Activated CD4-positive, alpha-beta T cell treated with anti-CD3 and anti-CD28 coated beads, Interleukin-10, Interleukin-2, amounts not matched to agents 100 ng/mL and 50 ng/mL, durations not matched to agents 16 hours and 8 hours (primary cell): ENCODE data around the gene SPECC1L.
"Not testable (repeated sequence)": the region's sequence is repeated elsewhere in the genome, so short reads cannot be mapped to it uniquely, and the experiment has no call there.

Experiments used
- DNase-seq: peaks from one replicate; pipeline ENCODE4 v3.0.0-alpha.2; 2020

SPECC1L gene, protein sequence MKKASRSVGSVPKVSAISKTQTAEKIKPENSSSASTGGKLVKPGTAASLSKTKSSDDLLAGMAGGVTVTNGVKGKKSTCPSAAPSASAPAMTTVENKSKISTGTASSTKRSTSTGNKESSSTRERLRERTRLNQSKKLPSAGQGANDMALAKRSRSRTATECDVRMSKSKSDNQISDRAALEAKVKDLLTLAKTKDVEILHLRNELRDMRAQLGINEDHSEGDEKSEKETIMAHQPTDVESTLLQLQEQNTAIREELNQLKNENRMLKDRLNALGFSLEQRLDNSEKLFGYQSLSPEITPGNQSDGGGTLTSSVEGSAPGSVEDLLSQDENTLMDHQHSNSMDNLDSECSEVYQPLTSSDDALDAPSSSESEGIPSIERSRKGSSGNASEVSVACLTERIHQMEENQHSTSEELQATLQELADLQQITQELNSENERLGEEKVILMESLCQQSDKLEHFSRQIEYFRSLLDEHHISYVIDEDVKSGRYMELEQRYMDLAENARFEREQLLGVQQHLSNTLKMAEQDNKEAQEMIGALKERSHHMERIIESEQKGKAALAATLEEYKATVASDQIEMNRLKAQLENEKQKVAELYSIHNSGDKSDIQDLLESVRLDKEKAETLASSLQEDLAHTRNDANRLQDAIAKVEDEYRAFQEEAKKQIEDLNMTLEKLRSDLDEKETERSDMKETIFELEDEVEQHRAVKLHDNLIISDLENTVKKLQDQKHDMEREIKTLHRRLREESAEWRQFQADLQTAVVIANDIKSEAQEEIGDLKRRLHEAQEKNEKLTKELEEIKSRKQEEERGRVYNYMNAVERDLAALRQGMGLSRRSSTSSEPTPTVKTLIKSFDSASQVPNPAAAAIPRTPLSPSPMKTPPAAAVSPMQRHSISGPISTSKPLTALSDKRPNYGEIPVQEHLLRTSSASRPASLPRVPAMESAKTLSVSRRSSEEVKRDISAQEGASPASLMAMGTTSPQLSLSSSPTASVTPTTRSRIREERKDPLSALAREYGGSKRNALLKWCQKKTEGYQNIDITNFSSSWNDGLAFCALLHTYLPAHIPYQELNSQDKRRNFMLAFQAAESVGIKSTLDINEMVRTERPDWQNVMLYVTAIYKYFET

DNA sequence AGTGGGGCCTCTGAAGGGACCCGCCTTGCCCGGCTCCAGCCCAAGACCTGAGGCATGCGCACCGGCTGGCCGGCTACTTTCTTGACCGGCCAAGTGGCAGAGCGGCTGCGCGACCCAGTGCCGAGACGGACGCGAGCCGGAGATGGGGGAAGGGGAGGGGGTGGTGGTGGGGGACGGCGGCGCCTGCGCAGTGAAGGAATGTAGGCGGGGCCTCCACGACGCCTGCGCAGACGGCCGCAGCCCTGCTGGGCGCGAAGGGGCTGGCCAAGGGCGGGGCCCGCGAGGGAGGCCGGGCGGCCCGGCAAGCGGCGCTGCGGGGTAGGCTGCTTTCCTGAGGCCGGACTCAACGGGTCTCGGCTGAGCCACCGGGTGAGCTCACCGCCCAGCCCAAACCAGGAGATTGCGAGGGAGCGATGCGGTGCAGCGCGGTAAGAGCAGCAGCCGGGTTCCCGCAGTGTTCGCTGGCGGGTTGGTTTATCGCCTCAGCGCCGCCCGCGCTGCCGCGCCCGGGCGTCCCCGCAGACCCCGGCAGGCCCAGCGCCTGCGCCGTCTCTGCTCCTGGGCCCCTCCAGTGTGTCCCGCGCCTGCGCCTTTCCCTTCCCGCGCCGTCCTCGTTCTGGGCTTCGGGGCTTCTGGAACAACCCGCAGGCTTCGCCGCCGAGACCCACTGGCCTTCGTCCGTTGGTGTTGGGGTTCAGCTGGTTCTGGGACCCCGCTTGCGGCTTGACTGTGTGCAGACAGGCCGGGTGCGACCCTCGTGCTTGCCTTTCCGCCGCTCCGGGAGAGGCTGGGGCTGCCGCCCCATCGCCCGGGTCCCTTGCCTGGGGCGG is at the start of gene SPECC1L:
TSS of gene SPECC1L (plus strand) at position 276 of the 830 bp plus-strand sequence. CDS start 31,401 bp downstream, outside the sequence.
- peak; percentile 95 for DNase-seq

DNA sequence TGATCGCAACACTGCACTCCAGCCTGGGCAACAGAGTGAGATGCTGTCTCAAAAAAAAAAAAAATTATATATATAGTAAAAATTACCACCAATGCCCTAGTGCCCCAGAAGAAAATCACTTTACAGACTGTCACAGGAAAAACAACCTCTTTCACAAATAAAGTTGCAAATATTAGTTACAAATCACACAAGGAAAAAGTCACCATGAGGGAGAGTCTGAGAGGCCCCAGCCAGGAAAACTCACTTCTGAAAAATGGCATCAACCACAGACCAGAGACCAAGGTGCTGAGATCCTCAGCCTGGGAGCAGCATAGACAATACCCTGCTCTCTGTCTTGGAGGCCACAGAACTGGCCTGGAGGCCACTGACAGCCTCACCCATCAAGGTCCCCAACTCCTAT is 46.2 kb upstream of the SPECC1L start:
- no peak for DNase-seq

GRCh38 chr22:24225044-24225601 is 45.5 kb upstream of the SPECC1L start:
- no peak for DNase-seq

- no peak for DNase-seq
Measured at GRCh38 chr22:24225951-24226350, 44.7 kb upstream of the SPECC1L start.

DNA sequence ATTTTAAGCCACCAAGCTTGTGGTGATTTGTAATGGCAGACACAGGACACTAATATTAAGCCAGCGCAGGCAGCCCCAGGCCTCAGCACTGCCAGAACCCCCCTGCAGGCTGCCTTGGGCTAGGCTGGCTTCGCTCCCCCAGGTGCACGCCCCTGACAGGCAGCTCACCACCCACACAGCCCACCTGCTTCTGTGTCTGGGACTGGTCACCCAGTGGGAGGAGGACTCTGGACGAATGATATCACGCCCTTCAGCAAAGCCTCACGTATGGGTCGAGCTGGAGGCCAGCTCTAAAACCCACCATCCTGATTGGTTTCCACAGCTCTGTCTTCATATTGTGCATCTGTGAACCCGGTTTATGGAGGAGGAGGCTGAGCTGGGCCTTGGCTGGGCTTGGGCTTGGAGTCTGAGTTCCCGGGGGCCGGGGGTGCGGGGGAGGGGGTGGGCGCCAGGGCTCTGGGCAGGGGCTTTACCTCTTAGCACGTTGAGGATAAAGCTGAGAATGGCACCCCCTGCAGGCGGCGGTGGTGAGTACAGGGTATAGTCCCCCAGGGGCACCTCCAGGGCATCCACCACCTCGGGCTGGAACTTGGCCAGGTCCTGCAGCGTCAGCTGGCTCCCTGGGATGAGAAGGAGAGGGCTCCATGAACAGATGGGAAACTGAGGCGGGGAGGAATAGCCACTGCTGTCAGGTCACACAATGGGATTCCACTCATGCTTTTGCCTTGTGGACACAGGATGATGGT is 39.5 kb upstream of the SPECC1L start:
- DNase-seq: peak; percentile 60

- no peak for DNase-seq
Measured at GRCh38 chr22:24231706-24232105, 38.9 kb upstream of the SPECC1L start.

DNA sequence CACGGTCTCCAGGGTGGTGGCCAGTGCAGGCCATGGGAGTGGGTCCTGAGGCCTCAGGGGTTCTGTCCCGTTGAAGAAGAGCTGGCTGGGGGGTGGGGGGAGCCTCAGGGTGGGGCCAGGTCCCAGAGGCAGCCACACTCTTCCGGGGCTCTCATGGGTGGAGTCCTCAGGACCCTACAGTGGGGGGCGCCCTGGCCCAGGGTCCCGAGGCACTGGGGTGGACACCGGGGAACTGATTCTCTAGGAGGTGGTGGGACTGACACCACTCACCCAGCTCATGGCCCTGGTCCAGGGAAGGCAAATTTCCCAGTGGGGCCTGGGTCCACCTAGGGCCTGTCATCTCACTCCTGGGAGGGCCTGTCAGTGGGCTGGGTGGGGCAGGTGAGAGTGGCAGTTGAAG is 38.5 kb upstream of the SPECC1L start:
- DNase-seq: no peak

GRCh38 chr22:24232725-24233124 is 37.9 kb upstream of the SPECC1L start:
- DNase-seq: no peak

- no peak for DNase-seq
Measured at GRCh38 chr22:24233235-24233634, 37.4 kb upstream of the SPECC1L start.

DNA sequence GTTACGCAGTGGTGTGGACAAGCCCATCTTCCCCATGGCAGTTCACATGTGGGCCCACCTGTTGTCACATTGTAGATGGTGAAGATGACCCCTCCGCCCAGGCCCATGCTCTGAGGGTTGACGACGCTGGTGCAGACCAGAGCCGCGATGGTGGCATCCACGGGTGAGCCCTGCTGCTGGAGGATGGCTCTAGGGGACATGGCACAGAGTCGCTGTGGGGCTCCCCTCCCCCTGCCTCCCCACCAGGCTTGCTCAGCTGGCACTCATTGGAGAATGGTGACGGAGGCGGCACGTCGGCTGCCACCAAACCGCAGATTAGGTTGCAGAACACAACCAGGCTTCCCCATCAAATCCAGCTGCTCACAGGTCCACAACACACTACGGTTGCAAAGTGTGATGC is 36.8 kb upstream of the SPECC1L start:
- DNase-seq: no peak

DNA sequence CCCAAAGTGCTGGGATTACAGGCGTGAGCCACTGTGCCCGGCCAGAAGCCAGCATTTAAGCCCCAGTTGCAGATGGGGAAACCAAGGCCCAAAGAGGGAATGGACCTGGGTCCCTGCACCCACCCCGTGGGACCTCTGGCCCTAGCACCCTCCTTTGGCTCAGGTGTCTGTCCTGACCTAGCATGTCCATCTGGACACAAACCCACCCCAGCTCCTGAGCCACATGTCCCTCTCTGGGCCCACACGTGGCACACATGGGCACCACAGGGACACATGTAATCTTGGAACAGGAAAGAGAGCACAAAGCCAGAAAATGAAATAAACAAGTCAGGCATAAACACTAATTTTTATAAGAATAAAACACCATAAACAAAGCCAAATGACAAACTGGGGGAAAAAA is 35.3 kb upstream of the SPECC1L start:
- DNase-seq: no peak

DNA sequence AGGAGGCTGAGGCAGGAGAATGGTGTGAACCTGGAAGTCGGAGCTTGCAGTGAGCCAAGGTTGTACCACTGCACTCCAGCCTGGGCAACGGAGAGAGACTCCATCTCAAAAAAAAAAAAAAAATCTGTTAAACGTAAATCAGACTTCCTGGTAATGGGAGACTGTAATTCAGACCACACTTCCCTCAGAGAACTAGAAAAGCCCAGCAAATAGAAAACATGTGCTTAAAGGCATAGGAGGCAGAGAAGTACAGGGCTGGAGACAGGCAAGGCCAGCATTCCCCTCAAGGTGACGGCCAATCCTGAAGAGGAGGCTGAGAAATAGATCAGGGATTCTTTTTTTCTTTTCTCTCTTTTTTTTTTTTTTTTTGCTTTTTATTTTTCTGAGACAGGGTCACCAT is 34.0 kb upstream of the SPECC1L start:
- no peak for DNase-seq

- DNase-seq: not testable (repeated sequence)
Measured at GRCh38 chr22:24238101-24238694, 32.4 kb upstream of the SPECC1L start.

DNA sequence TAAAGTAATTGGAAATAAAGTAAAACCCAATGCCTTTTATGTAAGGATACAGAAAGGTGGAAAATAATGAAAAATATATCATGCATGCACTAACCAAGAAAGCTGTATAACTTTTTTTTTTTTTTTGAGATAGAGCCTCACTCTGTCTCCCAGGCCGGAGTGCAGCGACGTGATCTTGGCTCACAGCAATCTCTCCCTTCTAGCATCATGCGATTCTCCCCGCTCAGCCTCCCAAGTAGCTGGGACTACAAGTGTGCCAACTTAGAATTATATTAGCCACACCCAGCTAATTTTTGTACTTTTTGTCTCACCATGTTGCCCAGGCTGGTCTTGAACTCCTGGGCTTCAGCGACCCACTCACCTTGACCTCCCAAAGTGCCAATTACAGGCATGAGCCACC is 30.2 kb upstream of the SPECC1L start:
- no peak for DNase-seq

DNA sequence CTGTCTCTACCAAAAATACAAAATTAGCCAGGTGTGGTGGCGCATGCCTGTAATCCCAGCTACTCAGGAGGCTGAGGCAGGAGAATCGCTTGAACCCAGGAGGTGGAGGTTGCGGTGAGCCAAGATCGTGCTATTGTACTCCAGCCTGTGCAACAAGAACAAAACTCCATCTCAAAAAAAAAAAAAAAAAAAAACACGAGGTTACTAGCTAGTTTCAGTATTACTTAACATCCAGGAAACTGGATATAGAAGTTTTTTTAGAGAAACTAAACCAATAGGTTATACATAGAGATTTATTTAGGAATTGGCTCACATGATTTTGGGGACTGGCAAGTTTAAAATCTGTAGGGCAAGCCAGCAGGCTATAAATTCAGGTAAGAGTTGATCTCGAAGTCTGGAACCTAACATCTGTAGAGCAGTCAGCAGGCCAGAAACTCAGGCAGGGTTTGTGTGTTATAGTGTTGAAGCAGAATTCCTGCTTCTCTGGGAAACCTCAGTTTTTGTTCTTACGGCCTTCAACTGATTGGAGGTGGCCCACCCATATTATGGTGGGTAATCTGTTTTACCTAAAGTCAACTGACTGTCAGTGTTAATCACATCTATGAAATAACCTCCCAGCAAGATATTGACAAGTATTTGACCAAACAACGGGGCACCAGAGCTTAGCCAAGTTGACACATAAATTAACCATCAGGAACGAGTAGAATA is 29.5 kb upstream of the SPECC1L start:
- DNase-seq: peak; percentile 21

DNA sequence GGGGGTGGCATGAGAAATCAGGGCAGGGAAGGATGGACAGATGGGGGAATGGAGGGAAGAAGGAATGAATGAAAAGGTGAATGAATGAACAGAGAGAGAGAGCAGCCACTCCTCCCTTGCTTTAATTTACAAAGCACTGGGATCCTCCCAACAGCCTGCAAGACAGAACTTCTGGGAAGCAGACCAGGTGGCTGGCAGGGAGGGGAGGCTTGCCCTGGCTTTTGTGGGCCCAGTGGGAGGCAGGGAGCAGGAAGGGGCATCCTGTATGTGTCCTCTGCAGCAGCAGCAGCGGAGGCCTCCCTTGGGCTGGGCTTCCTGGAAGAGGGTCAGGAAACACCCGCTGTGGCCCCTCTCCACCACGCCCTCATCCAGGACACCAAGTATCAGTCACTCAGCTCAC is 27.2 kb upstream of the SPECC1L start:
- DNase-seq: not testable (repeated sequence)

GRCh38 chr22:24244144-24244787 is 26.4 kb upstream of the SPECC1L start:
- no peak for DNase-seq

- DNase-seq: not testable (repeated sequence)
Measured at GRCh38 chr22:24245030-24245431, 25.6 kb upstream of the SPECC1L start, which contains the start of gene GGT5. GGT5 (minus strand) TSS chr22:24245082; CDS start chr22:24244725, 357 bp downstream.
